GM21367 (cell line): ENCODE results near the gene MAVS.
"Not testable (repeated sequence)": the region's sequence is repeated elsewhere in the genome, so short reads cannot be mapped to it uniquely, and the experiment has no call there.

Experiments used
- ATAC-seq: cut with Tn5 transposase; IDR thresholded peaks from one replicate; pipeline ENCODE4 v1.9.1; 2021; ENCODE audit not compliant: unreplicated experiment

Gene MAVS

GRCh38 chr20:3847429-3847940 is 851 bp downstream of the MAVS start:
- ATAC-seq: no peak

DNA sequence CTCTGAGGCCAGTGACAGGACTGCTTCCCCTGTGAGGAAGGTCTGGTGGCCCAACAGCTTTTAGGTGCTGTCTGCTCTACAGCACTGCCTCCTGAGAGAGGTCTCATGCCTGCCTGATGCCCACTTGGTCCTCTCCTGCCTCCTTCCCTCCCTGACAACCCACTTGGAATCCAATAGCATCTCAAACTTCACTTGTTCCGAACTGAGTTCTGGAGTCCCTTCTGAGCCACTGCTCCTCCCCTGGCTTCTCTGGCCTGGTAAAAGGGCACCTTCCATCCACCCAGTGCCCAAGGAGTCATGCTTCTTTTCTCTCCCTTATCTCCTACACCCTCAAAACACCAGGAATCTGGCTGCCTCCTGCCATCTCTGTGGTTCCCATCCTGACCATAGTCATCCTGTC is 1.9 kb downstream of the MAVS start:
- no peak for ATAC-seq

DNA sequence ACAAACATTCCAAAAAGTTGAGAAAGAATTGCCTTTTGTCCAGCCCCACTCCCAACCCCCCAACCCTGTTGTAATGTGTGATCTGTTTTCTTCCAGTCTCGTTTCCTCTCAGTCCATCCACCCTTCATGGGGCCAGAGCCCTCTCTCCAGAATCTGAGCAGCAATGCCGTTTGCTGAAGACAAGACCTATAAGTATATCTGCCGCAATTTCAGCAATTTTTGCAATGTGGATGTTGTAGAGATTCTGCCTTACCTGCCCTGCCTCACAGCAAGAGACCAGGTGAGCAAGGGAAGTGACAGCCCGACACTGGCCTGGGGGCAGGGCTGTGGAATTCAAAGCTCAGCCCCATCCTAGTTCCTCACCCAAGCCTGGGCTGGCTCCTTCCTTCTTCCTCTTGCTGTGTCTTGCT is 7.8 kb downstream of the MAVS start:
- no peak for ATAC-seq

- ATAC-seq: no peak
These were observed 10.8 kb downstream of the MAVS start for GRCh38 chr20:3857405-3857804.

- no peak for ATAC-seq
These were observed 12.1 kb downstream of the MAVS start for GRCh38 chr20:3858689-3859088.

GRCh38 chr20:3861191-3861590 is 14.6 kb downstream of the MAVS start:
- ATAC-seq: no peak

DNA sequence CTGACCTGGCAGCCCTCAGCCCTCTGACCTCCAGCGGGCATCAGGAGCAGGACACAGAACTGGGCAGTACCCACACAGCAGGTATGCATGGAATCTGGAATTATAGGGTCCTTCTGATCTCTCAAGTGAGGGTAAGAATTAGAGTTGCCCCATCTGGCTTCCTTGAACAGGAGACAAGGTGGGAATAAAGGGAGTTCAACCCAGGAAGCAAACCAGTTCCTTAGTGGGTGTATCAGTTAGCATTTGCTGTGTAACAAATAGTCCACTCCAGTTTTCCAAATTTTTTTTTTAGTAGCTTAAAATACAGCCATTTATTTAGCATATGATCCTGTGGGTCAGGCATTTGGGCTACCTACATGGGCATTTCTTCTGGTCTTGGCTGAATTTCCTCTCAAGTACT is 15.7 kb downstream of the MAVS start:
- no peak for ATAC-seq

- ATAC-seq: no peak
These were observed 16.7 kb downstream of the MAVS start for GRCh38 chr20:3863317-3863716.

GRCh38 chr20:3864518-3864917 is 17.9 kb downstream of the MAVS start:
- no peak for ATAC-seq

DNA sequence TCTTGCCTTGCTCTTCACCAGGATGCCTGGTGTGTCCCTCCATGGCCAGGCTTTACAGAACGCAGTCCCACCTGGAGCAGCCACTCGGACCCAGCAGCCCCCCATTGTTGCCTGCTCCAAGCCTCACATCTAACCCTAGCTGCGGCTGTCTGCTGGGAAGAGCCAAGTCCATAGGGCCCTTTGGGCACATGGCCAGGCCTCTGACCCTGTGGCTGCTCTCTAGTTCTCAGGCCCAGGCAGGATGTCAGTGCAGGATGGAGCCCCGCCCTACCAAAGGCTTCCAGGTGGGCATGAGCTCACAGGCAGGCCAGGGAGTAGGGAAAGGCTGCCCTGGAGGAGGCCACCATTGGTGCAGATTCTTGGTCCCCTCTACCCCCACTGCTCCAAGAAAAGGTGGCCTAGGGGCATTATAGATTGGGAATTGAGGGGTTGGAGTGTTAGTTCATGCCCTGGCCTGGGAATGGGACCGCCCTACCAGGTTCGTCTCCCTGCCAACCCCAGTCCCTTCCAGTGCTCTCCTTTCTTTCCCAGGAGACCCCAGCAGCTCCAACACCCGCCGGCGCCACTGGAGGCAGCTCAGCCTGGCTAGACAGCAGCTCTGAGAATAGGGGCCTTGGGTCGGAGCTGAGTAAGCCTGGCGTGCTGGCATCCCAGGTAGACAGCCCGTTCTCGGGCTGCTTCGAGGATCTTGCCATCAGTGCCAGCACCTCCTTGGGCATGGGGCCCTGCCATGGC is 18.7 kb downstream of the MAVS start:
- ATAC-seq: no peak

DNA sequence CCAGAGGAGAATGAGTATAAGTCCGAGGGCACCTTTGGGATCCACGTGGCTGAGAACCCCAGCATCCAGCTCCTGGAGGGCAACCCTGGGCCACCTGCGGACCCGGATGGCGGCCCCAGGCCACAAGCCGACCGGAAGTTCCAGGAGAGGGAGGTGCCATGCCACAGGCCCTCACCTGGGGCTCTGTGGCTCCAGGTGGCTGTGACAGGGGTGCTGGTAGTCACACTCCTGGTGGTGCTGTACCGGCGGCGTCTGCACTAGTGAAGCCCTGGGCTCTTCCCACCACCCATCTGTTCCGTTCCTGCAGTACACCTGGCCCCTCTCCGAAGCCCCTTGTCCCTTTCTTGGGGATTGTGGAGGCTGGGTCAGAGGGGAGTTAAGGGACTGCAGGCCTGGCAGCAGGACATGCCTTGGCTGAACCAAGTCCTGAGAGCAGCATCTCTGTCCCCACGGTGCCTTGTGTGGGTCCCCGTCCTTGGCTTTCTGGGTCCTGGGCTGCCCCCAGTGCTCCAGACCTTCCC is 19.3 kb downstream of the MAVS start:
- ATAC-seq: no peak

DNA sequence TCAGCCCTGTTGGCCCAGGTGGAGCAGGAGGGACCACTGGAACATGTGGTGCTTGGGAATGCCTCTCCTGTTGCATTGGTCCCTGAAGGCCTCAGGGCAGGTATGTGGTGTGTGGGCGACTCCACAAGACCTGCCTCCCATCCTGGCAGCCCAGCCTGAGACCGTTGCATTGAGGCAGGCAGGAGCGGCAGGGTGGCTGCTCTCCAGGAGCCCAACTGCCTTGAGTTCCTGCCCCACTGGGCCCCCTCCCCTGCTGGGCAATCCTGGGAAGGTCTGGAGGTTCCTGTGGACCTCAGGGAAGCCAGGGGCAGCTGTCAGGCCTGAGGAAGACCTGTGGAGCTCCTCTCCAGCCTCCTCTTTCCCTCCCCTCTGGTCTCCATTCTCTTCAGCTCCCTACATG is 19.8 kb downstream of the MAVS start:
- no peak for ATAC-seq

GRCh38 chr20:3867802-3868201 is 21.2 kb downstream of the MAVS start:
- no peak for ATAC-seq

- no peak for ATAC-seq
These were observed 23.4 kb downstream of the MAVS start for GRCh38 chr20:3869839-3870634.

DNA sequence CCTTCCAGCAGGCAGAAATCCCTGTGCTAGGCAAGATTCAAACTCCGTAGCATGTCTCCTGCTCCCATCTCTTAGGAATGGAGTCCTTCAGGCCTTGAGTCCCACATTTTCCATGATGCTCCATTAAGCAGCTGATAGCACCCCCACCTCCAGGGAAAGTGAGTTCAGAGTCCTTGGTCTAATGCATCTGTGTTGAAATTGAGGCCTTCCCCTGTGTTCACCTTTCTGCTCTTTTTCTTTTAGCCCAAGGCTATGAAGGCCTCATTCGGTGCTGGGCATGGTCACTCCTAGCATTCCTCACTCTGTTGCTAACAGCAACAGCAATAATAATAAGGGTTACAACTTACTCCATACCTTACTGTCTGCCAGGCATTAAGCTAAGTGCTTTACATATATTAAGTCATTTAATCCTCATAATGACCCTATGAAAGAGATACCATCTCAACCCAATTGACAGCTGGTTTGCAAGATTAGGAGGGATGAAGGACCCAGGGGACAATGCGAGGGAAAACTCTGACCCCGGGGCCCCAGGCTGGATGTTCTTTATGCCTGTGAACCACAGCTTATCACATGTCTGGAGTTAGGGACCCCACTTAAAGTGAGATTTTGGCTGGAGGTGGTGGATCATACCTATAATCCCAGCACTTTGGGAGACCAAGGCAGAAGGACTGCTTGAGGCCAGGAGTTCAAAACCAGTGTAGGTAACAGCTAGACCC is 25.1 kb downstream of the MAVS start:
- ATAC-seq: no peak

- no peak for ATAC-seq
These were observed 26.9 kb downstream of the MAVS start for GRCh38 chr20:3873507-3873906.

DNA sequence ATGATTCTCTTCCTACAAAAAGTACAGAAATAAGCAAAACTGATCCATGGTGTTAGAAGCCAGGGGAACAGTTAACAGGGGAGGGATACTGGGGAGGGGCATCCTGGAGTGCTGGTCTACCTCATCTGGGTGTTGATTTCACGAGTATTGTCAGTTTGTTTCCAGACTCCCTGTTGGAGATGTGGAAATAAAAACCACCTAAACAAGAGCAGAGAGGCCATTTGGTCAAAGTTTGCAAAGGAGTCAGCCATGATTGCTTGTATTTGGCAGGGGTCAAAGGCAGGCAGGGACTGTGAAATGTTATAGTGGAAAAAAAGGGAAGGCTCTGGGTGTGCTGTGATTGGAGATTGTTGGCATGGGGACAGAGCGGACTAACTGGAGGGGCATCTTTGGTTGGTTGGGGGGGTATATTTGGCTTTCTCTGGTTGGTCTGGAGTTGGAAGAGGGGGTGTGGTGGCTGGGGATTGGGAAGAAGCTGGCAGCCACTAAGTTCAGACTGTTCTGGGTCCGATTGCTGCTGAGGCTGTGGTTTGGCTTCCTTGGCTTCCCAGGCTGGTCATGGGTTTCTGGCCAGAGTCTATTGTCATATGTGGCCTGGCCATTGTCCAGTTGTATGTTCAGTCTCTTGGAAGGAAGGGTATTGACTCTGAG is 27.7 kb downstream of the MAVS start:
- ATAC-seq: no peak

DNA sequence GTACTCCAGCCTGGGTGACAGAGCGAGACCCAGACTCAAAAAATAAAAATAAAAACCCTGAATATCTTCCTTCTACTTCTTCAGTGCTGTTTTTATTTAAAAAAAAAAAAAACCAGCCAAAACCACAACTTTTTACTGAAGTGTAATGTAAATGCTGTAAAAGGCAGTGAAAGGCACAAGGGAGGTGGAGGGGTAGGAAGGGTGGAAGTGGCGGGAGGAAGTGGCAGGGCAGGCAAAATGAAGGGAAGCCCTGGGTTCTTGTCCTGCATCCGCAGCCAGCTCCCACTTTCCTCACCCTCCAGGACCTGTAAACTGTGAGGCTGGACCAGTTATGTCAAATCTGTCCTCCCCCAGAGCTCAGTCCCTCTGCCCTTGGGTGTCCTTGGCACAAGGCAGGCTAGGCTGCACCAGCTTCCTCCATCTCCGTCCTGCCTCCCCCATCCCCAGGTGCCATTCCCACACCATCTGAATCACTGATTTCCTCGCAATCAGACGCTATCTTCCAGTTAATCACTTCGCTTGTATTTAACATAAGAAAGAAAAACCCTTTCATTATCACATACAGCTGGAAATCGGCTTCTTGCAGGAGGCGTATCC is 28.8 kb downstream of the MAVS start:
- ATAC-seq: no peak

- no peak for ATAC-seq
These were observed 29.4 kb downstream of the MAVS start for GRCh38 chr20:3876000-3876399.

GRCh38 chr20:3876676-3877075 is 30.0 kb downstream of the MAVS start:
- ATAC-seq: no peak

GRCh38 chr20:3878921-3879274 is 32.3 kb downstream of the MAVS start:
- not testable (repeated sequence) for ATAC-seq
